NT2/D1 (cell line): ENCODE results near the gene ZBTB42.

Source experiments
- SUZ12 ChIP-seq: IDR thresholded peaks from 2 replicates; pipeline ENCODE4 v1.6.1; 2011; ENCODE audit not compliant: insufficient read length, insufficient read depth; ENCODE audit errors: extremely low read depth
- YY1 ChIP-seq: IDR thresholded peaks from 2 replicates; pipeline ENCODE4 v1.6.1; 2011; ENCODE audit not compliant: insufficient read length, insufficient read depth
- ZNF274 ChIP-seq: IDR thresholded peaks from 2 replicates; pipeline ENCODE4 v1.6.1; 2011; ENCODE audit warnings: mild to moderate bottlenecking, low read depth, low read length

GRCh38 chr14:104852280-104852663, 51.4 kb downstream of the ZBTB42 start:
- TF ChIP-seq ZNF274 (no peak), YY1 (no peak), SUZ12 (no peak)
